GM13977 (cell line): ENCODE data around the gene SAP30L.

Experiments
- DNase-seq: peaks from one replicate; pipeline ENCODE4 v3.0.0; 2012; ENCODE audit warnings: low spot score
- in situ Hi-C: fragments of 300-500 bp; cut with MboI; formaldehyde crosslinking; loops from one replicate; pipeline ENCODE4 v1.12.0; 2022; ENCODE audit warnings: low sequenced_read_pairs, low pct_unique_long_range_greater_than_20kb, mixed read lengths, inconsistent platforms; ENCODE audit not compliant: unreplicated experiment
- TF ChIP-seq, protein P1 (sequence below): IDR thresholded peaks from 2 replicates; pipeline ENCODE4 v1.5.1; 2012; ENCODE audit warnings: mild to moderate bottlenecking, control low read depth; ENCODE audit not compliant: insufficient read depth; ENCODE audit errors: extremely low read depth, missing control alignments

SAP30L gene

DNA sequence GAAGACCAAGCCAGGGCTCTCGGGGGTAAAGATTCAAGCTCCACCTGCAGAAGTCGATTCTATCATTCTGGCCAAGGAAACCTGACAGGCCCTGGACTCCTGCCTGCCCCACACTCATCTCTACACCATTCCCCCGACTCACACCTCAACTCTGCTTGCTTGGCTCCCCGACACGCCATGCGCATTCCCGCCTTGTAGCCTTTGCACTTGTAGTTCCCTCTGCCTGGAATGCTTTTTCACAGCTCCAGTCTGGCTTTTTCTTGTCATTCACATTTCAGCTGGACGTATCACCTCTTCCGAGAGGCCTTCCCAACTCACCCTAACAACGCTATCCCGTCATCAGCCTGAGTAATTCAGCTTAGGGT, 60.9 kb downstream of the SAP30L start:
- TF ChIP-seq, protein P1, sequence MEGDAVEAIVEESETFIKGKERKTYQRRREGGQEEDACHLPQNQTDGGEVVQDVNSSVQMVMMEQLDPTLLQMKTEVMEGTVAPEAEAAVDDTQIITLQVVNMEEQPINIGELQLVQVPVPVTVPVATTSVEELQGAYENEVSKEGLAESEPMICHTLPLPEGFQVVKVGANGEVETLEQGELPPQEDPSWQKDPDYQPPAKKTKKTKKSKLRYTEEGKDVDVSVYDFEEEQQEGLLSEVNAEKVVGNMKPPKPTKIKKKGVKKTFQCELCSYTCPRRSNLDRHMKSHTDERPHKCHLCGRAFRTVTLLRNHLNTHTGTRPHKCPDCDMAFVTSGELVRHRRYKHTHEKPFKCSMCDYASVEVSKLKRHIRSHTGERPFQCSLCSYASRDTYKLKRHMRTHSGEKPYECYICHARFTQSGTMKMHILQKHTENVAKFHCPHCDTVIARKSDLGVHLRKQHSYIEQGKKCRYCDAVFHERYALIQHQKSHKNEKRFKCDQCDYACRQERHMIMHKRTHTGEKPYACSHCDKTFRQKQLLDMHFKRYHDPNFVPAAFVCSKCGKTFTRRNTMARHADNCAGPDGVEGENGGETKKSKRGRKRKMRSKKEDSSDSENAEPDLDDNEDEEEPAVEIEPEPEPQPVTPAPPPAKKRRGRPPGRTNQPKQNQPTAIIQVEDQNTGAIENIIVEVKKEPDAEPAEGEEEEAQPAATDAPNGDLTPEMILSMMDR: no peak
- no peak for DNase-seq
- in situ Hi-C loops: no loop called here

- in situ Hi-C loops: no loop called here
- TF ChIP-seq, protein P1: no peak
- no peak for DNase-seq
Observed at GRCh38 chr5:154508114-154508513, 62.3 kb downstream of the SAP30L start.

DNA sequence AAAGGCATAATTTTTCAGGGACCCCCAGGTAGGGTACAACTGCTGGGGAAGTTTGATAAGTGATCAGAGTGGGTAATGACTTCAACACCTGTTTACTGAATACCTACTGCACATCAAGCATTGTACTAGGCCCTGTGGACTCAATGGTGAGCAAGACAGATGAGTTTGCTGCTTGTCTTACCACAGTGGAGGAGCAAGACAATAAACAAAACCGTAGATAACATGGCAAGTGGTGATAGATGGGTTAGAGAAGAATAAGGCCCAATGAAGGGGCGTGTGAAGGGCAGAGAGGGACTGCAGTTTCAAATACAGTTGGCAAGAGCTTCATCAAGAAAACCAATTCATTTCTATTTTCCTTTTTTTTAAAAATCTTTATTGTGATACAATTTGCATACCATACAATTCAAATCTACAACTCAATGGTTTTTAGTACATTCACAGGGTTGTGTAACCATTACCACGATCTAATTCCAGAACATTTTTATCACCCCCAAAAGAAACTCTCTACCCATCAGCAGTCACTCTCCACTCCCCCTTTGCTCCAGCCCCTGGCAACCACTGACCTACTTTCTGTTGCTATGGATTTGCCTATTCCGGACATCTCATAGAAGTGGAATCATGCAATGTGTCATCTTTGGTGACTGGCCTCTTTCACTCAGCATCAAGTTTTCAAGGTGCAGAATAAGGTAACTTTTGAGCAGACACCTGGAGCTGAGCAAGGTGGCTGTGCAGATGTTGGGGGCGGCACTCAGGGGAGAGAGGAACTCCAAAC, 64.2 kb downstream of the SAP30L start:
- in situ Hi-C loops: no loop called here
- TF ChIP-seq, protein P1: no peak
- DNase-seq: no peak
